HCT116 (cell line): ENCODE measurements around the gene FGFBP2. TPM values are rescaled to one million over a fixed set of nuclear protein-coding genes. Genes with fewer than 3 reads are reported as not detected.

Experiments used
- ATAC-seq: fragments of 200-7000 bp; cut with Tn5 transposase; 2 replicates; pipeline ENCODE4 v1.9.1; 2020; ENCODE audit warnings: mild to moderate bottlenecking, moderate library complexity
- BruUV-seq: library from RNA; stranded (reverse); fragments of 400-500 nt; replicated peaks from 2 replicates; lab custom pipeline; 2021; lab: Mats Ljungman, UMichigan
- CTCF ChIA-PET: fragments of 300-600 bp; sonication (Branson Sonifier 250); formaldehyde crosslinking; loops from one replicate; lab custom pipeline; 2021; ENCODE audit warnings: antibody characterized with exemption; lab: Charles Lee
- POLR2A ChIA-PET: fragments of 300-600, 350-600 bp; sonication (Branson Sonifier 250); formaldehyde crosslinking; loops from one replicate; lab custom pipeline; 2021; ENCODE audit warnings: antibody characterized with exemption; lab: Charles Lee
- RAD21 ChIA-PET, 2 experiments: fragments of 300-600 bp; sonication (Branson Sonifier 250); formaldehyde crosslinking; loops; one replicate each; lab custom pipeline; 2023; ENCODE audit warnings: low total read pairs in 2 of 2; ENCODE audit not compliant: uncharacterized antibody in 2 of 2, unreplicated experiment in 2 of 2, low non-redundant PET in 1 of 2; lab: Charles Lee
- DNase-seq: peaks from one replicate; pipeline ENCODE4 v3.0.0-alpha.2; 2010; ENCODE audit warnings: low read depth, low spot score
- H2AFZ ChIP-seq: fragments of 200-600 bp; shearing (Covaris generic), sonication (generic); 2 replicates; pipeline ENCODE4 v1.6.1; 2017; ENCODE audit warnings: low read depth, mixed run types, mixed read lengths, antibody characterized with exemption, low read length; ENCODE audit not compliant: poor library complexity, severe bottlenecking
- H3K27ac ChIP-seq: 2 replicates; pipeline ENCODE4 v1.5.1; 2012; ENCODE audit warnings: low read depth, low read length
- H3K27me3 ChIP-seq: fragments of 200-600 bp; sonication (generic); 2 replicates; pipeline ENCODE4 v1.6.1; 2016; ENCODE audit warnings: mixed run types, low read length, mixed read lengths; ENCODE audit not compliant: insufficient read depth
- H3K36me3 ChIP-seq, 2 experiments: fragments of 200-500 bp in 1 of 2; fragments of 200-600 bp in 1 of 2; sonication (Bioruptor generic) in 1 of 2; sonication (generic) in 1 of 2; 2 replicates each; pipeline versions ENCODE4 v1.5.1 to v1.6.1; 2014 to 2016; ENCODE audit warnings: low read length in 2 of 2, inconsistent platforms in 1 of 2, mixed read lengths in 1 of 2, mixed run types in 1 of 2; ENCODE audit not compliant: insufficient read depth in 2 of 2, control insufficient read depth in 1 of 2
- H3K4me1 ChIP-seq, 2 experiments: fragments of 200-600 bp in 1 of 2; sonication (generic) in 1 of 2; 2 replicates each; pipeline versions ENCODE4 v1.5.1 to v1.6.1; 2012 to 2017; ENCODE audit warnings: low read length in 2 of 2, inconsistent platforms in 1 of 2, mild to moderate bottlenecking in 1 of 2, mixed read lengths in 1 of 2, mixed run types in 1 of 2, moderate library complexity in 1 of 2; ENCODE audit not compliant: insufficient read depth in 2 of 2, control insufficient read depth in 1 of 2
- H3K4me2 ChIP-seq: fragments of 200-600 bp; sonication (generic); 2 replicates; pipeline ENCODE4 v1.6.1; 2017; ENCODE audit warnings: mixed run types, low read length, mixed read lengths
- H3K4me3 ChIP-seq, 2 experiments: fragments of 200-600 bp in 1 of 2; sonication (generic) in 1 of 2; replicated peaks in 1 of 2; 2 replicates each; pipeline ENCODE4 v1.5.1; 2011 to 2016; ENCODE audit warnings: low read length in 2 of 2, control low read depth in 1 of 2, low read depth in 1 of 2, mild to moderate bottlenecking in 1 of 2, mixed read lengths in 1 of 2, mixed run types in 1 of 2
- H3K79me2 ChIP-seq: fragments of 200-600 bp; sonication (generic); 2 replicates; pipeline ENCODE4 v1.6.1; 2017; ENCODE audit warnings: mild to moderate bottlenecking, mixed run types, low read length, moderate library complexity, mixed read lengths; ENCODE audit not compliant: insufficient read depth
- H3K9ac ChIP-seq: fragments of 200-600 bp; sonication (generic); 2 replicates; pipeline ENCODE4 v1.6.1; 2016; ENCODE audit warnings: low read length, mixed read lengths
- H3K9me2 ChIP-seq: fragments of 200-600 bp; sonication (generic), shearing (Covaris generic); 2 replicates; pipeline ENCODE4 v1.6.1; 2017; ENCODE audit warnings: mixed run types, mild to moderate bottlenecking, moderate library complexity; ENCODE audit not compliant: insufficient read depth
- H3K9me3 ChIP-seq, 2 experiments: fragments of 200-500 bp in 1 of 2; fragments of 200-600 bp in 1 of 2; sonication (Bioruptor generic) in 1 of 2; sonication (generic) in 1 of 2; 2 replicates each; pipeline ENCODE4 v1.6.1; 2014 to 2017; ENCODE audit warnings: low read length in 2 of 2, mixed read lengths in 2 of 2, inconsistent platforms in 1 of 2, low read depth in 1 of 2, mild to moderate bottlenecking in 1 of 2, mixed run types in 1 of 2, moderate library complexity in 1 of 2; ENCODE audit not compliant: control insufficient read depth in 1 of 2, insufficient read depth in 1 of 2
- H4K20me1 ChIP-seq: fragments of 200-600 bp; sonication (generic), shearing (Covaris generic); 2 replicates; pipeline ENCODE4 v1.6.1; 2017; ENCODE audit warnings: mixed run types, mild to moderate bottlenecking, moderate library complexity; ENCODE audit not compliant: insufficient read depth
- CEBPB ChIP-seq: IDR thresholded peaks from 2 replicates; pipeline ENCODE4 v1.6.1; 2012; ENCODE audit warnings: low read depth
- EGR1 ChIP-seq: IDR thresholded peaks from 2 replicates; pipeline ENCODE4 v1.6.1; 2012; ENCODE audit warnings: low read depth
- SP1 ChIP-seq: IDR thresholded peaks from 2 replicates; pipeline ENCODE4 v1.6.1; 2012; ENCODE audit warnings: low read depth
- YY1 ChIP-seq: IDR thresholded peaks from 2 replicates; pipeline ENCODE4 v1.6.1; 2011; ENCODE audit warnings: low read length, low read depth, moderate library complexity, mild to moderate bottlenecking; ENCODE audit not compliant: insufficient replicate concordance; ENCODE audit errors: extremely low read depth
- intact Hi-C: fragments of 100-400 bp; cut with micrococcal nuclease; formaldehyde crosslinking; loops from 2 replicates; pipeline ENCODE4 v1.10.0; 2022
- total RNA-seq: library from RNA; stranded (reverse); gene quantifications from one replicate; pipeline ENCODE4 v1.2.1, GENCODE V29; 2021; ENCODE audit not compliant: unreplicated experiment
- TF ChIP-seq, protein P1 (sequence below), 3 experiments: fragments of 200-600 bp in 1 of 3; sonication (generic) in 1 of 3; IDR thresholded peaks in 2 of 3; conservative IDR thresholded peaks in 1 of 3; 2 replicates each; pipeline ENCODE4 v1.5.1; 2012 to 2017; ENCODE audit warnings: low read depth in 2 of 3, low read length in 2 of 3, antibody characterized with exemption in 1 of 3, borderline replicate concordance in 1 of 3, control low read depth in 1 of 3, mild to moderate bottlenecking in 1 of 3, mixed read lengths in 1 of 3, mixed run types in 1 of 3, moderate library complexity in 1 of 3; ENCODE audit not compliant: insufficient read depth in 1 of 3

FGFBP2 gene
- total RNA-seq, 1 experiment from 2014 or later = not detected

DNA sequence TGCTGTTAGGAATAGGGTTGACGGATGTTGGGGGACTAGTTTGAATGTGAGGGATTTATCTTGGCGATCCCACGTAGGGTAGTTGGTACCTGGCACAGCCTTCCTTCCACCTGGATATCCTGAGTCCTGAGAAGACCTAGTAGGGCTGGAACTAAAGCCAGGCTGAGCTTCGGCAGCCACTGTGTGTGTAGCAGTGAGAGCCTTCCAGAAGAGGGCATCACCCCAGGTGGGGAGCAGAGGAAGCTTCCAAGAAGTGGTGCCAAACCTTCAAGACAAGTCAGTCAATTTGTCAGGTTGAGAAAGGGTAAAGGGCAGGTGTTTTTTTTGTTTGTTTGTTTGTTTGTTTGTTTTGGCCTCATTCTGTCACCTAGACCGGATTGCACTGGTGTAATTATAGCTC, 1.2 kb upstream of the FGFBP2 start:
- POLR2A ChIA-PET = interaction anchor here (1.7 kb wide), 1 partner anchor 300 kb away, joined by 6 read pairs; no protein-coding TSS in a partner anchor
- RAD21 ChIA-PET = interaction anchor here in 1 of 2 experiments (0.7 to 1.4 kb wide), 2 partner anchors 58 to 300 kb away, joined by 3 read pairs; no protein-coding TSS in a partner anchor

DNA sequence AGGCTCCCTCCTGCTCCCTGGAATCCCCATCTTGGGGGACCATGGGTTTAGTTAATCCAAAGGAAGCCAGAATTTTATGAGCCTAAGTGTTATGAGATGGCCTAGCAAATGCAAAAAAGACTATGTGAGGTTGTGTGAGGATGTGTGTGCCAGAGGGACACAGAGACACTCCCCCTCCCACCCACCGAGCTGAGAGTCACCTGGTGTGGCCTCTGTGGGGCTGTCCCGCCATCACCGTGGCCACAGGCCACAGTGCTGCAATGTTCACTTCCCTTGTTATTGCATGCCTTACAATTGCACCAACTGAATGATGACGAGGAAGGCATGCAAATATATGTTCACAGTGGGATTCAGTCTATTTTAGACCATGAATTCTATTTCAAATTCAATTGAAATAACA, 601 bp upstream of the FGFBP2 start:
- H2AFZ ChIP-seq = no peak overlapping the region
- no peak overlapping the region for H3K4me2 ChIP-seq
- H3K9me3 ChIP-seq = no peaks in the 10 kb centered on the region; a peak in 1 of 4 replicates
- H3K4me1 ChIP-seq = peaks cover 0 to 7% of the 10 kb centered on the region in 2 experiments; a peak in 1 of 4 replicates
- H3K4me3 ChIP-seq = no peak overlapping the region
- no TSS peak for BruUV-seq
- POLR2A ChIA-PET = interaction anchor here (1.7 kb wide), 1 partner anchor 301 kb away, joined by 6 read pairs; no protein-coding TSS in a partner anchor
- intact Hi-C loops = loop anchor here (1.0 kb wide), 2 partner anchors 38 to 302 kb away; no protein-coding TSS in a partner anchor
- no peak overlapping the region for H3K27ac ChIP-seq
- no peaks in the 10 kb centered on the region for H3K27me3 ChIP-seq
- H4K20me1 ChIP-seq = no peaks in the 10 kb centered on the region
- no peaks in the 10 kb centered on the region for H3K36me3 ChIP-seq
- CTCF ChIA-PET = interaction anchor here (1.1 to 2.8 kb wide), 4 partner anchors 38 to 301 kb away, joined by 3 to 32 read pairs (median 8); no protein-coding TSS in a partner anchor
- ATAC-seq (peak; percentile 21; the same call in 1 of the 2 replicates), DNase-seq (no peak)
- TF ChIP-seq EGR1 (no peak), SP1 (no peak)
- no peaks in the 10 kb centered on the region for H3K9me2 ChIP-seq
- H3K79me2 ChIP-seq = no peaks in the 10 kb centered on the region
- H3K9ac ChIP-seq = no peak overlapping the region
- RAD21 ChIA-PET = interaction anchor here (0.6 to 1.1 kb wide), 2 partner anchors 158 to 300 kb away, joined by 3 read pairs; no protein-coding TSS in a partner anchor

More for the DNA sequence above, 1.2 kb upstream of the FGFBP2 start:
- peaks cover 0 to 7% of the 10 kb centered on the region in 2 experiments; a peak in 1 of 4 replicates for H3K4me1 ChIP-seq
- DNase-seq = no peak
- TF ChIP-seq YY1 = no peak
- TF ChIP-seq, protein P1, sequence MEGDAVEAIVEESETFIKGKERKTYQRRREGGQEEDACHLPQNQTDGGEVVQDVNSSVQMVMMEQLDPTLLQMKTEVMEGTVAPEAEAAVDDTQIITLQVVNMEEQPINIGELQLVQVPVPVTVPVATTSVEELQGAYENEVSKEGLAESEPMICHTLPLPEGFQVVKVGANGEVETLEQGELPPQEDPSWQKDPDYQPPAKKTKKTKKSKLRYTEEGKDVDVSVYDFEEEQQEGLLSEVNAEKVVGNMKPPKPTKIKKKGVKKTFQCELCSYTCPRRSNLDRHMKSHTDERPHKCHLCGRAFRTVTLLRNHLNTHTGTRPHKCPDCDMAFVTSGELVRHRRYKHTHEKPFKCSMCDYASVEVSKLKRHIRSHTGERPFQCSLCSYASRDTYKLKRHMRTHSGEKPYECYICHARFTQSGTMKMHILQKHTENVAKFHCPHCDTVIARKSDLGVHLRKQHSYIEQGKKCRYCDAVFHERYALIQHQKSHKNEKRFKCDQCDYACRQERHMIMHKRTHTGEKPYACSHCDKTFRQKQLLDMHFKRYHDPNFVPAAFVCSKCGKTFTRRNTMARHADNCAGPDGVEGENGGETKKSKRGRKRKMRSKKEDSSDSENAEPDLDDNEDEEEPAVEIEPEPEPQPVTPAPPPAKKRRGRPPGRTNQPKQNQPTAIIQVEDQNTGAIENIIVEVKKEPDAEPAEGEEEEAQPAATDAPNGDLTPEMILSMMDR (IDR thresholded peaks at IDR 0.05 in 2 of 3, conservative IDR thresholded peaks at IDR 0.05 in 1 of 3; ENCODE audit: borderline replicate concordance in 1 of 3, insufficient read depth in 1 of 3, low read depth in 2 of 3, low read length in 2 of 3) = peak; percentile 16 to 30 (median 26); a peak in 3 of 6 replicates
- no peak for TF ChIP-seq CEBPB
- TF ChIP-seq EGR1 = no peak
- TF ChIP-seq, all 23 proteins: peak for 1
- CTCF ChIA-PET = interaction anchor here (1.1 to 2.8 kb wide), 5 partner anchors 8 to 301 kb away, joined by 3 to 32 read pairs (median 8); no protein-coding TSS in a partner anchor
- H4K20me1 ChIP-seq = no peaks in the 10 kb centered on the region
- intact Hi-C loops = no loop called here
- H3K27ac ChIP-seq = no peak overlapping the region
- ATAC-seq = peak; percentile 75
- H3K27me3 ChIP-seq = no peaks in the 10 kb centered on the region
- no peaks in the 10 kb centered on the region for H3K79me2 ChIP-seq
- H3K9me3 ChIP-seq = no peaks in the 10 kb centered on the region; a peak in 1 of 4 replicates
- H3K4me2 ChIP-seq = no peak overlapping the region
- no peaks in the 10 kb centered on the region for H3K36me3 ChIP-seq
- no peak overlapping the region for H2AFZ ChIP-seq
- no peak overlapping the region for H3K9ac ChIP-seq
- no peaks in the 10 kb centered on the region for H3K9me2 ChIP-seq
- BruUV-seq = no TSS peak
- H3K4me3 ChIP-seq = no peak overlapping the region
